H1 (cell line): ENCODE data around the gene LIFR. TPM values are rescaled to one million over a fixed set of nuclear protein-coding genes. Genes with fewer than 3 reads are reported as not detected.

Experiments
- CTCF ChIA-PET: fragments of 300-600 bp; sonication (Branson Sonifier 250); formaldehyde crosslinking; loops from one replicate; lab custom pipeline; 2021; ENCODE audit not compliant: partially characterized antibody; lab: Charles Lee
- POLR2A ChIA-PET: fragments of 300-600 bp; sonication (Branson Sonifier 250); formaldehyde crosslinking; loops from one replicate; lab custom pipeline; 2021; ENCODE audit warnings: inconsistent platforms; ENCODE audit not compliant: partially characterized antibody; lab: Charles Lee
- DNase-seq, 2 experiments: peaks; one replicate each; pipeline versions ENCODE4 v3.0.0 to v3.0.0-alpha.2; 2010 to 2022; ENCODE audit warnings: low spot score in 2 of 2, low read depth in 1 of 2, mixed read lengths in 1 of 2
- FAIRE-seq: peaks from 2 replicates; lab custom pipeline; 2011; peaks lifted over from hg19 to GRCh38; lab: Jason Lieb, UNC
- H2AFZ ChIP-seq: 2 replicates; pipeline ENCODE4 v1.8.1; 2012; ENCODE audit warnings: low read length, inconsistent platforms
- H2AK5ac ChIP-seq: 2 replicates; pipeline ENCODE4 v1.6.1; 2013; ENCODE audit warnings: low read depth, low read length
- H2BK120ac ChIP-seq: replicated peaks from 2 replicates; pipeline ENCODE3; 2013; ENCODE audit warnings: low read depth, low read length, inconsistent platforms
- H2BK12ac ChIP-seq: 2 replicates; pipeline ENCODE4 v1.6.1; 2013; ENCODE audit warnings: low read depth, low read length
- H2BK15ac ChIP-seq: 2 replicates; pipeline ENCODE4 v1.6.1; 2013; ENCODE audit warnings: low read length
- H2BK20ac ChIP-seq: 2 replicates; pipeline ENCODE4 v1.6.1; 2013; ENCODE audit warnings: low read length
- H2BK5ac ChIP-seq: 2 replicates; pipeline ENCODE4 v1.6.1; 2013; ENCODE audit warnings: low read depth, low read length
- H3K14ac ChIP-seq: 2 replicates; pipeline ENCODE4 v1.6.1; 2013; ENCODE audit warnings: inconsistent platforms; ENCODE audit not compliant: insufficient read length
- H3K18ac ChIP-seq: 2 replicates; pipeline ENCODE4 v1.6.1; 2013; ENCODE audit warnings: low read length; ENCODE audit errors: extremely low read depth
- H3K23ac ChIP-seq: 2 replicates; pipeline ENCODE4 v1.6.1; 2013; ENCODE audit warnings: inconsistent platforms; ENCODE audit not compliant: insufficient read length
- H3K23me2 ChIP-seq: 2 replicates; pipeline ENCODE4 v1.6.1; 2013; ENCODE audit warnings: low read depth, low read length
- H3K27ac ChIP-seq: 2 replicates; pipeline ENCODE4 v1.6.1; 2011; ENCODE audit warnings: low read depth, low read length, inconsistent platforms
- H3K27me3 ChIP-seq, 4 experiments: replicated peaks in 1 of 4; 1 replicate in 1 of 4; 2 replicates in 3 of 4; pipeline versions ENCODE4 v1.6.1 to v1.8.1; 2011 to 2013; ENCODE audit warnings: low read length in 3 of 4, mild to moderate bottlenecking in 3 of 4, inconsistent platforms in 2 of 4, mixed read lengths in 2 of 4, moderate library complexity in 1 of 4; ENCODE audit not compliant: control insufficient read depth in 3 of 4, insufficient read depth in 3 of 4; ENCODE audit errors: extremely low read depth in 1 of 4
- H3K36me3 ChIP-seq, 4 experiments: 2 replicates each; pipeline versions ENCODE4 v1.6.1 to v1.8.1; 2011 to 2013; ENCODE audit warnings: mild to moderate bottlenecking in 4 of 4, low read length in 3 of 4, moderate library complexity in 2 of 4, control low read depth in 1 of 4, inconsistent platforms in 1 of 4; ENCODE audit not compliant: insufficient read depth in 4 of 4, control insufficient read depth in 2 of 4
- H3K4ac ChIP-seq: replicated peaks from 2 replicates; pipeline ENCODE3; 2013; ENCODE audit warnings: low read length, low read depth, mixed read lengths, inconsistent platforms; ENCODE audit not compliant: insufficient read length
- H3K4me1 ChIP-seq, 4 experiments: replicated peaks in 1 of 4; 1 replicate in 1 of 4; 2 replicates in 3 of 4; pipeline versions ENCODE4 v1.6.1 to v1.8.1; 2011 to 2013; ENCODE audit warnings: low read length in 3 of 4, inconsistent platforms in 2 of 4, mixed read lengths in 1 of 4; ENCODE audit not compliant: insufficient read depth in 4 of 4, control insufficient read depth in 3 of 4
- H3K4me2 ChIP-seq, 2 experiments: 2 replicates each; pipeline versions ENCODE4 v1.6.1 to v1.8.1; 2011 to 2013; ENCODE audit warnings: low read depth in 2 of 2, low read length in 2 of 2, control low read depth in 1 of 2, inconsistent platforms in 1 of 2, mild to moderate bottlenecking in 1 of 2; ENCODE audit not compliant: insufficient read depth in 1 of 2
- H3K4me3 ChIP-seq, 4 experiments: fragments of 200-600, 300-600 bp in 1 of 4; sonication (generic), shearing (Covaris generic), sonication (Bioruptor Twin) in 1 of 4; 2 replicates each; pipeline versions ENCODE4 v1.5.1 to v1.8.1; 2011 to 2016; ENCODE audit warnings: low read length in 4 of 4, low read depth in 3 of 4, control low read depth in 2 of 4, inconsistent platforms in 2 of 4, mild to moderate bottlenecking in 2 of 4, mixed read lengths in 1 of 4, moderate library complexity in 1 of 4; ENCODE audit not compliant: insufficient read depth in 2 of 4; ENCODE audit errors: extremely low read depth in 1 of 4
- H3K56ac ChIP-seq: replicated peaks from 2 replicates; pipeline ENCODE3; 2013; ENCODE audit warnings: low read depth, mild to moderate bottlenecking, mixed read lengths, low read length, inconsistent platforms; ENCODE audit not compliant: insufficient read length
- H3K79me1 ChIP-seq: 2 replicates; pipeline ENCODE4 v1.6.1; 2013; ENCODE audit warnings: low read depth, low read length, control low read depth
- H3K79me2 ChIP-seq, 2 experiments: 2 replicates each; pipeline versions ENCODE4 v1.6.1 to v1.8.1; 2012 to 2013; ENCODE audit warnings: low read length in 2 of 2, mild to moderate bottlenecking in 2 of 2, inconsistent platforms in 1 of 2; ENCODE audit not compliant: insufficient read depth in 2 of 2, control insufficient read depth in 1 of 2
- H3K9ac ChIP-seq, 4 experiments: replicated peaks in 1 of 4; 1 replicate in 1 of 4; 2 replicates in 3 of 4; pipeline versions ENCODE4 v1.6.1 to v1.8.1; 2011 to 2013; ENCODE audit warnings: low read depth in 3 of 4, low read length in 3 of 4, control low read depth in 2 of 4, mild to moderate bottlenecking in 2 of 4, moderate library complexity in 2 of 4, inconsistent platforms in 1 of 4; ENCODE audit errors: extremely low read depth in 1 of 4
- H3K9me3 ChIP-seq, 2 experiments: 2 replicates each; pipeline versions ENCODE4 v1.6.1 to v1.8.1; 2012 to 2013; ENCODE audit warnings: mild to moderate bottlenecking in 2 of 2, moderate library complexity in 2 of 2, control low read depth in 1 of 2, inconsistent platforms in 1 of 2, low read depth in 1 of 2, low read length in 1 of 2, mixed read lengths in 1 of 2; ENCODE audit not compliant: insufficient read depth in 2 of 2
- H4K20me1 ChIP-seq, 2 experiments: replicated peaks in 1 of 2; 2 replicates each; pipeline versions ENCODE3 to v1.8.1; 2011 to 2013; ENCODE audit warnings: inconsistent platforms in 2 of 2, low read length in 2 of 2, mild to moderate bottlenecking in 1 of 2; ENCODE audit not compliant: insufficient read depth in 2 of 2, control insufficient read depth in 1 of 2
- H4K5ac ChIP-seq: 2 replicates; pipeline ENCODE4 v1.6.1; 2013; ENCODE audit warnings: low read length, low read depth, mixed read lengths, inconsistent platforms; ENCODE audit not compliant: insufficient read length
- H4K8ac ChIP-seq: 2 replicates; pipeline ENCODE4 v1.8.0; 2013; ENCODE audit warnings: mild to moderate bottlenecking, moderate library complexity, low read length, inconsistent platforms; ENCODE audit not compliant: insufficient read depth; ENCODE audit errors: extremely low read depth
- H4K91ac ChIP-seq: replicated peaks from 2 replicates; pipeline ENCODE3; 2013; ENCODE audit warnings: low read length, mixed read lengths, inconsistent platforms; ENCODE audit not compliant: insufficient read length
- BACH1 ChIP-seq: IDR thresholded peaks from 2 replicates; pipeline ENCODE4 v1.6.1; 2012; ENCODE audit warnings: low read length, improper control_type of control experiment
- CHD1 ChIP-seq: IDR thresholded peaks from 2 replicates; pipeline ENCODE4 v1.6.1; 2012; ENCODE audit warnings: low read depth, low read length, improper control_type of control experiment
- POU5F1 ChIP-seq: IDR thresholded peaks from 2 replicates; pipeline ENCODE4 v1.6.1; 2011; ENCODE audit warnings: low read depth, mild to moderate bottlenecking, low read length, moderate library complexity
- RBBP5 ChIP-seq: IDR thresholded peaks from 2 replicates; pipeline ENCODE4 v1.7.1; 2012; ENCODE audit warnings: low read depth, mild to moderate bottlenecking, inconsistent platforms, low read length, moderate library complexity, borderline replicate concordance
- WGBS, 2 experiments: shearing (Covaris generic) in 1 of 2; methylation state at CpG; one replicate each; pipeline versions ENCODE4 v1.1.6 to v1.1.7; 2013 to 2015; ENCODE audit warnings: low lambda C conversion rate in 2 of 2, mixed read lengths in 2 of 2, inconsistent platforms in 1 of 2, low coverage in 1 of 2, missing lambda C conversion rate in 1 of 2; ENCODE audit not compliant: insufficient replicate concordance in 2 of 2, insufficient coverage in 1 of 2, insufficient read length in 1 of 2; ENCODE audit errors: extremely low coverage in 1 of 2, missing lambda C conversion rate in 1 of 2; 5-methylcytosine and 5-hydroxymethylcytosine counted together
- polyA plus RNA-seq, 7 experiments: library from polyadenylated mRNA; depleted of rRNA in 3 of 7; stranded (reverse) in 5 of 7; unstranded in 2 of 7; fragments of >200 nt in 5 of 7; fragments of 200-250 nt in 2 of 7; gene quantifications; 1 replicate in 5 of 7; 2 replicates in 1 of 7; 4 replicates in 1 of 7; pipeline versions ENCODE4 v1.2.1 to v1.2.3, GENCODE V29; 2011 to 2013; ENCODE audit warnings: missing spikeins in 2 of 7, mixed read lengths in 2 of 7
- total RNA-seq: library from RNA; stranded (reverse); fragmentation: NEBNext Ultra II Directional; extraction: Animal tissue kit (Norgen Biotek cat#: 25700); gene quantifications from 2 replicates; pipeline ENCODE4 v1.2.1, GENCODE V29; 2021

LIFR gene
- total and polyA plus RNA-seq, 2 of the 8 experiments (the other 6 are each of a cell fraction or from before 2014, with no cell fraction given), result 2.0 to 18.9 TPM

GRCh38 chr5:38536968-38537367 is 19.5 kb downstream of the LIFR start:
- H3K56ac ChIP-seq, result no peak overlapping the region
- ChIA-PET POLR2A (no interaction called here), CTCF (interaction anchor here (0.6 to 2.2 kb wide), 3 partner anchors 197 to 331 kb away, joined by 3 to 5 read pairs (median 3); no protein-coding TSS in a partner anchor)
- H4K5ac ChIP-seq, result no peak overlapping the region
- no peak overlapping the region for H2BK15ac ChIP-seq
- no peak overlapping the region for H2BK20ac ChIP-seq
- no peak overlapping the region for H3K4me3 ChIP-seq
- no peak overlapping the region for H3K27ac ChIP-seq
- H3K4ac ChIP-seq, result no peak overlapping the region
- H3K4me2 ChIP-seq, result no peak overlapping the region
- H3K36me3 ChIP-seq, result no peaks in the 10 kb centered on the region
- no peak overlapping the region for H2BK5ac ChIP-seq
- H3K79me2 ChIP-seq, result peaks cover 0 to 57% of the 10 kb centered on the region in 2 experiments; a peak in 2 of 4 replicates
- no peak overlapping the region for H4K91ac ChIP-seq
- TF ChIP-seq RBBP5 (no peak), CHD1 (no peak), BACH1 (no peak), POU5F1 (no peak)
- no peaks in the 10 kb centered on the region for H3K27me3 ChIP-seq
- H3K18ac ChIP-seq, result no peak overlapping the region
- no peaks in the 10 kb centered on the region for H3K9me3 ChIP-seq
- H3K4me1 ChIP-seq, result peaks cover 0 to 13% (median 10%) of the 10 kb centered on the region in 4 experiments; a peak in 5 of 7 replicates
- no peak overlapping the region for H2BK12ac ChIP-seq
- no peaks in the 10 kb centered on the region for H3K23me2 ChIP-seq
- no peak overlapping the region for H2BK120ac ChIP-seq
- H3K9ac ChIP-seq, result no peak overlapping the region
- H4K20me1 ChIP-seq, result no peaks in the 10 kb centered on the region
- H3K23ac ChIP-seq, result no peak overlapping the region
- FAIRE-seq (no peak), DNase-seq (no peak)
- peaks cover 3% of the 10 kb centered on the region; the same call in 1 of the 2 replicates for H3K79me1 ChIP-seq
- no peak overlapping the region for H2AFZ ChIP-seq
- no peak overlapping the region for H2AK5ac ChIP-seq
- H4K8ac ChIP-seq, result no peak overlapping the region
- H3K14ac ChIP-seq, result no peak overlapping the region
- WGBS, 2 experiments, result 96% methylated on average over 3 of the region's 3 CpGs; no CpG with 5 or more reads in 1 of the 2 experiments
